Measurements from ENCODE around the gene NCS1. TPM values are rescaled to one million over a fixed set of nuclear protein-coding genes. Genes with fewer than 3 reads are reported as not detected.

The NCS1 gene
- total RNA-seq, 2 donors from 2014 or later: 19.1 to 28.5 TPM

DNA sequence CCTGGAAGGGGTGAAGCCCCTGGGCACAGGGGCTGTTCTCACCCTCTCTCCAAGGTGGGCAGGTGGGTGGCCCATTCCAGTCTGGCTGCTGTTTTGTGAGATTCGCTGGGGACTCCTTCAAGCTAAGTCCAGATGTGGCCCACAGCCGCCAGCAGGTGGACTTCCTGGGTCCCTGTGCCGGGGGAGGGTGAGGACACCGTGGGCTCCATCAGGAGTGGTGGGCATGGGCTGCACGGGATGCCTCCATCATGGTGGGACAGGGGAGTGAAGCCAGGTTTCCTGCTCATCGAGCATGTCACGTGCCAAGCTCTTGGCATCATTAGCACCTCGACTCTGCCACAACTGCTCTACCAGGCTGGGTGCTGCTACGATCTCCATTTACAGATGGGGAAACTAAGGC lies 1.8 kb downstream of the NCS1 start:
- intact Hi-C loops (cut with DNase I): loop anchor here (5.0 kb wide), 3 partner anchors 42 to 63 kb away; no protein-coding TSS in a partner anchor
- no peaks in the 10 kb centered on the region for H3K4me1 ChIP-seq (replicated peaks)

DNA sequence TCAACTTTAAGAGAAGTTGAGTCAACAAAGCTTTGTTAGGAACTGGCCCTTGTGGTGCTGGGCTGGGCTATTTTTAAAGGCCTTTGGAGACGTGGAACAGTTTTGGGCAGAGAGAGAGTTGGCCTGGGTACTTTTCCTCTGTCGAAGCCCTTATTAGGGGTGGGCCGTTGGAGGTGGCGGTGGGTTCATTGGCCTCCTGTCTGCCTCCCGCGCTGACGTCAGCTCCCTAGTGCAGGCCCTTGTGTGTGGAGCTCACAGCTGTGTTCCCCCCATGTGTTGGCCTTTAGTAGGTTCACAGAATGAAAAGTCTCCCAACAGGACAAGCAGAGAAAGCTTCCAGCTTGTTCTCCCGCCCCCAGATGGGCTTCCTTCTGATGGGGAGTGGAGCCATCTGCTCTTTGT lies 2.7 kb downstream of the NCS1 start:
- Histone ChIP-seq H3K36me3 (no peaks in the 10 kb centered on the region), H3K4me1 (replicated peaks) (no peaks in the 10 kb centered on the region), H3K4me3 (no peak overlapping the region), H3K27me3 (replicated peaks; ENCODE audit: insufficient read depth) (no peaks in the 10 kb centered on the region), H3K27ac (peak overlapping the region; percentile 79), H3K9me3 (no peaks in the 10 kb centered on the region)
- DNase-seq (ENCODE audit: low spot score): no peak
- peak; percentile 52 for TF ChIP-seq POLR2AphosphoS5 (IDR thresholded peaks at IDR 0.05)
- TF ChIP-seq, protein P1, sequence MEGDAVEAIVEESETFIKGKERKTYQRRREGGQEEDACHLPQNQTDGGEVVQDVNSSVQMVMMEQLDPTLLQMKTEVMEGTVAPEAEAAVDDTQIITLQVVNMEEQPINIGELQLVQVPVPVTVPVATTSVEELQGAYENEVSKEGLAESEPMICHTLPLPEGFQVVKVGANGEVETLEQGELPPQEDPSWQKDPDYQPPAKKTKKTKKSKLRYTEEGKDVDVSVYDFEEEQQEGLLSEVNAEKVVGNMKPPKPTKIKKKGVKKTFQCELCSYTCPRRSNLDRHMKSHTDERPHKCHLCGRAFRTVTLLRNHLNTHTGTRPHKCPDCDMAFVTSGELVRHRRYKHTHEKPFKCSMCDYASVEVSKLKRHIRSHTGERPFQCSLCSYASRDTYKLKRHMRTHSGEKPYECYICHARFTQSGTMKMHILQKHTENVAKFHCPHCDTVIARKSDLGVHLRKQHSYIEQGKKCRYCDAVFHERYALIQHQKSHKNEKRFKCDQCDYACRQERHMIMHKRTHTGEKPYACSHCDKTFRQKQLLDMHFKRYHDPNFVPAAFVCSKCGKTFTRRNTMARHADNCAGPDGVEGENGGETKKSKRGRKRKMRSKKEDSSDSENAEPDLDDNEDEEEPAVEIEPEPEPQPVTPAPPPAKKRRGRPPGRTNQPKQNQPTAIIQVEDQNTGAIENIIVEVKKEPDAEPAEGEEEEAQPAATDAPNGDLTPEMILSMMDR (IDR thresholded peaks at IDR 0.05): no peak
- intact Hi-C loops (cut with DNase I): loop anchor here (5.0 kb wide), 3 partner anchors 43 to 63 kb away; no protein-coding TSS in a partner anchor
- WGBS: 49% methylated on average over 8 of the region's 8 CpGs

More for the DNA sequence above, 1.8 kb downstream of the NCS1 start:
- TF ChIP-seq, protein P1 (IDR thresholded peaks at IDR 0.05): no peak
- TF ChIP-seq POLR2AphosphoS5 (IDR thresholded peaks at IDR 0.05) (no peak), POLR2A (IDR thresholded peaks at IDR 0.05) (no peak)
- Histone ChIP-seq H3K27ac (peak overlapping the region; percentile 79), H3K36me3 (no peaks in the 10 kb centered on the region), H3K27me3 (replicated peaks; ENCODE audit: insufficient read depth) (no peaks in the 10 kb centered on the region), H3K9me3 (no peaks in the 10 kb centered on the region), H3K4me3 (no peak overlapping the region)
- 69% methylated on average over 9 of the region's 9 CpGs for WGBS
- DNase-seq (ENCODE audit: low spot score): no peak

DNA sequence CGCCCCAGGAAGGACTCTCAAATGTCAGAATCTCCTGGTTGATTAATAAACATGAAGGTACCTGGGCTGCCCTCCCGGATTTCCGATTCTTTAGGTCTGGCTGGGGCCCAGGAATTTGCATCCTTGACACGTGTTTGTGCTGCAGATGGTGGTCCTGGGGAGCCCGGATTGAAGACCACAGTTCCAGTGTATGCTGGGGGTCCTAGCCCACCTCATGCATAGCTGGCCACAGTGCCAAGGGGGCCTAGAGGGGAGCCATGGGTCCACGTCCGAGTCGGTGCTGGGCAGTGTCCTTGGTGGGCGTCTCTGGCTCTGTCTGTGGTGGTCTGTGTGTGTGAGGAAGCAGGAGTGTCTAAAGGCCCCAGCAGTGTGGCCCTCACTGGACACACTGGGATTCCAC lies 3.2 kb downstream of the NCS1 start:
- Histone ChIP-seq H3K27ac (peak overlapping the region; percentile 79), H3K27me3 (replicated peaks; ENCODE audit: insufficient read depth) (no peaks in the 10 kb centered on the region), H3K9me3 (no peaks in the 10 kb centered on the region), H3K4me1 (replicated peaks) (no peaks in the 10 kb centered on the region), H3K4me3 (no peak overlapping the region), H3K36me3 (no peaks in the 10 kb centered on the region)
- 65% methylated on average over 9 of the region's 9 CpGs for WGBS
- no peak for DNase-seq (ENCODE audit: low spot score)
- intact Hi-C loops (cut with DNase I): no loop called here
- TF ChIP-seq, protein P1 (IDR thresholded peaks at IDR 0.05): no peak
- TF ChIP-seq POLR2AphosphoS5 (IDR thresholded peaks at IDR 0.05): no peak
- TF ChIP-seq POLR2A (IDR thresholded peaks at IDR 0.05): no peak

DNA sequence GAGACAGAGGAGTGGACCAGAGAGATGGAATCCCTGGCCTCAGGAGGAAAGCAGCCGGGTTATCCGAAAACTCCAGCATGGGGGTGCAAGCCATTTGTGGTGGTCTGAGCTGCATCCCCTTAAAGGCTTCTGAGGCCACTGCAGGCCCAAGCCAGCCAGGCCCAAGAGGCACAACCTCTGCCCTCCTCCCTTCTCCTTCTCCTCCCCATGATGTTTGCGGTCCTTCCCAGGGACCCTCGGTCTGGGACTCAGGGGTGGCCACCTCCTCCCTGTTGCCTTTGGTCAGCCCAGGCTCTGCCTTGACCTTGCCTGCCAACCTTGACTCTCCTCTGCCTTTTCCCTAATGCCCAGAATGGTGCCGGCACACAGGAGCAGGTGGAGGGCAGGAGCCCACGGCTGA lies 4.6 kb downstream of the NCS1 start:
- TF ChIP-seq POLR2A (IDR thresholded peaks at IDR 0.05): no peak
- TF ChIP-seq POLR2AphosphoS5 (IDR thresholded peaks at IDR 0.05): no peak
- TF ChIP-seq, protein P1 (IDR thresholded peaks at IDR 0.05): no peak
- intact Hi-C loops (cut with DNase I): no loop called here
- no peak for DNase-seq (ENCODE audit: low spot score)
- H3K9me3 ChIP-seq: no peaks in the 10 kb centered on the region
- no peak overlapping the region for H3K4me3 ChIP-seq
- no peaks in the 10 kb centered on the region for H3K4me1 ChIP-seq (replicated peaks)
- H3K36me3 ChIP-seq: no peaks in the 10 kb centered on the region
- no peaks in the 10 kb centered on the region for H3K27me3 ChIP-seq (replicated peaks; ENCODE audit: insufficient read depth)
- H3K27ac ChIP-seq: peak overlapping the region in 1 of 2 donors; percentile 50
- WGBS: 90% methylated on average over 6 of the region's 6 CpGs

Measured in prostate gland (tissue), 2 donors.